GM18909 (cell line): Measurements from ENCODE around the gene TNKS1BP1.
"Not testable (repeated sequence)": the region's sequence is repeated elsewhere in the genome, so short reads cannot be mapped to it uniquely, and the experiment has no call there.

Source experiments
- ATAC-seq: cut with Tn5 transposase; IDR thresholded peaks from one replicate; pipeline ENCODE4 v1.9.1; 2021; ENCODE audit warnings: mild to moderate bottlenecking; ENCODE audit not compliant: unreplicated experiment, poor library complexity

TNKS1BP1 gene

GRCh38 chr11:57357310-57357709, 32.6 kb upstream of the TNKS1BP1 start:
- no peak for ATAC-seq

- no peak for ATAC-seq
These were observed 31.5 kb upstream of the TNKS1BP1 start for GRCh38 chr11:57356268-57356667.

GRCh38 chr11:57354699-57355098, 29.9 kb upstream of the TNKS1BP1 start:
- no peak for ATAC-seq

GRCh38 chr11:57353852-57354251, 29.1 kb upstream of the TNKS1BP1 start:
- ATAC-seq: no peak

GRCh38 chr11:57353446-57353845, 28.7 kb upstream of the TNKS1BP1 start:
- no peak for ATAC-seq

GRCh38 chr11:57353036-57353435, 28.3 kb upstream of the TNKS1BP1 start:
- no peak for ATAC-seq

- ATAC-seq: peak; percentile 48
These were observed 24.9 kb upstream of the TNKS1BP1 start for GRCh38 chr11:57349491-57350274.

- no peak for ATAC-seq
These were observed 24.0 kb upstream of the TNKS1BP1 start for GRCh38 chr11:57348636-57349313.

GRCh38 chr11:57348052-57348451, 23.3 kb upstream of the TNKS1BP1 start:
- ATAC-seq: no peak

- ATAC-seq: no peak
These were observed 22.6 kb upstream of the TNKS1BP1 start for GRCh38 chr11:57347336-57347735.

- ATAC-seq: peak; percentile 74
These were observed 20.9 kb upstream of the TNKS1BP1 start for GRCh38 chr11:57345555-57346211.

GRCh38 chr11:57344826-57345225, 20.1 kb upstream of the TNKS1BP1 start:
- ATAC-seq: no peak

GRCh38 chr11:57343825-57344224, 19.1 kb upstream of the TNKS1BP1 start:
- no peak for ATAC-seq

GRCh38 chr11:57342702-57343101, 17.9 kb upstream of the TNKS1BP1 start:
- ATAC-seq: no peak

GRCh38 chr11:57341250-57341808, 16.6 kb upstream of the TNKS1BP1 start:
- no peak for ATAC-seq

GRCh38 chr11:57340039-57340615, 15.4 kb upstream of the TNKS1BP1 start:
- no peak for ATAC-seq

- ATAC-seq: no peak
These were observed 14.6 kb upstream of the TNKS1BP1 start for GRCh38 chr11:57339328-57339727.

- no peak for ATAC-seq
These were observed 13.4 kb upstream of the TNKS1BP1 start, which contains the start of gene P2RX3 for GRCh38 chr11:57338142-57338541. P2RX3 (plus strand) TSS chr11:57338352; CDS start chr11:57338551, 199 bp downstream.

GRCh38 chr11:57336856-57337255, 12.1 kb upstream of the TNKS1BP1 start:
- ATAC-seq: not testable (repeated sequence)

GRCh38 chr11:57336111-57336666, 11.4 kb upstream of the TNKS1BP1 start:
- no peak for ATAC-seq
